ENCODE measurements around the gene SUPT4H1.

DNA sequence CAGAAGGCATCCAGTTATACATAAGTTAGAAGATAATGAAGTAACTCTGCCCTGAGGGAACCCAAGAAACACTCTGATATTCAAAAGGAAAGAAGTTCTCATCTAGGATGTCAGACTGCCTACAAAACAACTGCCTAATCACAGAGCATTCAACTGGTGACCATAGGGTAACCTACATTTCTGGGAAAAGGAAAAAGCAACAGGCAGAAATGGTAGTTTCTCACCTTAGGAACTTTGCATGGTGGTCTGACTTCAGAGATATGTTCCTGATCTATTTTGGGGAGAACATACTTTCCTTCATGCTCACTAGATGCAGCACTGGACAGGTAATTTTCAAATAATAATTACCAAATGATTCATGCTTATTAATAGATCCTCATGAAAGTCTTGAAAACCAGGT, 48.8 kb upstream of the SUPT4H1 start:
- TF ChIP-seq, protein P1, sequence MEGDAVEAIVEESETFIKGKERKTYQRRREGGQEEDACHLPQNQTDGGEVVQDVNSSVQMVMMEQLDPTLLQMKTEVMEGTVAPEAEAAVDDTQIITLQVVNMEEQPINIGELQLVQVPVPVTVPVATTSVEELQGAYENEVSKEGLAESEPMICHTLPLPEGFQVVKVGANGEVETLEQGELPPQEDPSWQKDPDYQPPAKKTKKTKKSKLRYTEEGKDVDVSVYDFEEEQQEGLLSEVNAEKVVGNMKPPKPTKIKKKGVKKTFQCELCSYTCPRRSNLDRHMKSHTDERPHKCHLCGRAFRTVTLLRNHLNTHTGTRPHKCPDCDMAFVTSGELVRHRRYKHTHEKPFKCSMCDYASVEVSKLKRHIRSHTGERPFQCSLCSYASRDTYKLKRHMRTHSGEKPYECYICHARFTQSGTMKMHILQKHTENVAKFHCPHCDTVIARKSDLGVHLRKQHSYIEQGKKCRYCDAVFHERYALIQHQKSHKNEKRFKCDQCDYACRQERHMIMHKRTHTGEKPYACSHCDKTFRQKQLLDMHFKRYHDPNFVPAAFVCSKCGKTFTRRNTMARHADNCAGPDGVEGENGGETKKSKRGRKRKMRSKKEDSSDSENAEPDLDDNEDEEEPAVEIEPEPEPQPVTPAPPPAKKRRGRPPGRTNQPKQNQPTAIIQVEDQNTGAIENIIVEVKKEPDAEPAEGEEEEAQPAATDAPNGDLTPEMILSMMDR (conservative IDR thresholded peaks at IDR 0.05; ENCODE audit: low read depth, low read length), result no peak
- no peak for TF ChIP-seq EZH2 (IDR thresholded peaks at IDR 0.05; ENCODE audit: low read length, unreplicated experiment)

Measured in PC-3 (cell line).